ENCODE results near the gene PLCG1.

DNA sequence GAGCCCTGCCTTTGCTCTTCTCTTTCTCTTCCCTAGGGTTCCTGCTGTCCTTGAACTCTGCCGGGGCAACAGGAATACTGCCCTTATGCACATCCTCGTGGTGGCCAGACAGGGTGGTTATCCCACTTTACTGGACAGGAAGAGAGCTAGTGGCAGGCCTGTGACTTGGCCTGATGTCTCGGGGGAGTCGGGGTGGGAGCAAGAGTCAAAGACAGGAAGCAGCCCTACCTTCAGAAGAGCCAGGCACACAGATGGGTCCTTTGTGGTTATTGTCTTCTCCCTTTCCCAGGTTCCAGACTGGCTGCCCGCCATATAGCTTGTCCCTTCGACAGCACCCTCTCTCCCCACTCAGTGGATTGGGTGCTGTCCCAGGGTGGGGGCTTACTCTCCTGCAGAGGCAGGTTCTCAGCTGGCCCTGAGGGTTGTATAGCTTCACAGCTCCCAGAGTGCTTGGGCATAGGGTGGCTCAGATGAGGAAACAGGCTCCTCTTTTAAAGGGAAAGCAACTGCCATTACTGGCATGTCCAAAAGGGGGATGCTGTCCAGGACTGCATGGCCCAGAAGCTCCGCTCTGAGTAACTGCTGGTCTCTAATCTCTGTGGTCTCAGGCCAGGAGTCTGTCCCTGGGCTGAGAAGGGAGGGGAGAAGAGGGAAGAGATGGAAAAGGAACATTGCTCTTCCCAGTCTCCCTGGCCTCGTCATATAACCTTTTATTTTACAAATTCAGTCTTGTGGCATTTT, 17.3 kb downstream of the PLCG1 start:
- TF ChIP-seq, protein P1, sequence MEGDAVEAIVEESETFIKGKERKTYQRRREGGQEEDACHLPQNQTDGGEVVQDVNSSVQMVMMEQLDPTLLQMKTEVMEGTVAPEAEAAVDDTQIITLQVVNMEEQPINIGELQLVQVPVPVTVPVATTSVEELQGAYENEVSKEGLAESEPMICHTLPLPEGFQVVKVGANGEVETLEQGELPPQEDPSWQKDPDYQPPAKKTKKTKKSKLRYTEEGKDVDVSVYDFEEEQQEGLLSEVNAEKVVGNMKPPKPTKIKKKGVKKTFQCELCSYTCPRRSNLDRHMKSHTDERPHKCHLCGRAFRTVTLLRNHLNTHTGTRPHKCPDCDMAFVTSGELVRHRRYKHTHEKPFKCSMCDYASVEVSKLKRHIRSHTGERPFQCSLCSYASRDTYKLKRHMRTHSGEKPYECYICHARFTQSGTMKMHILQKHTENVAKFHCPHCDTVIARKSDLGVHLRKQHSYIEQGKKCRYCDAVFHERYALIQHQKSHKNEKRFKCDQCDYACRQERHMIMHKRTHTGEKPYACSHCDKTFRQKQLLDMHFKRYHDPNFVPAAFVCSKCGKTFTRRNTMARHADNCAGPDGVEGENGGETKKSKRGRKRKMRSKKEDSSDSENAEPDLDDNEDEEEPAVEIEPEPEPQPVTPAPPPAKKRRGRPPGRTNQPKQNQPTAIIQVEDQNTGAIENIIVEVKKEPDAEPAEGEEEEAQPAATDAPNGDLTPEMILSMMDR (IDR thresholded peaks at IDR 0.05): no peak
- TF ChIP-seq ZFX (IDR thresholded peaks at IDR 0.05; ENCODE audit: borderline replicate concordance): no peak

All from 22Rv1 (cell line).